GM18517 (cell line): ENCODE data around the gene NCBP2L.
A peak's percentile ranks its signal among the peaks of the same experiment; 100 is the strongest.

Source experiments
- ATAC-seq: cut with Tn5 transposase; IDR thresholded peaks from one replicate; pipeline ENCODE4 v1.9.1; 2021; ENCODE audit warnings: mild to moderate bottlenecking, moderate library complexity; ENCODE audit not compliant: unreplicated experiment

NCBP2L gene

DNA sequence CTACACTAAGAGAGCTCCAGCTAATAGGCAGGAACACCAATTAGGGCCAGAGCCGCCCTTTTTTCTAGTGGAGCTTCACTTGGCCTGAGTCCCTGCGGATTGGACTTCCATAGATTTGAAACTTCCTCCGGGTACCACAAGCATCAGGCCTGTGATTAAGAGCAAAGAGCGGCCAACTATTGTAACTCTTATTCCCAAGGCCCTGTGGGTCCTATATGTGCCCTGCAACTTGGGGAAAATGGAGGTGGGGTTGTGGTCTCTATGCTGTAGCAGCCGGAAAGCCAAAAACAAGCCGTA, at the start of gene NCBP2L:
Gene NCBP2L (plus strand): TSS at position 198 of the 297 bp plus-strand sequence. CDS start 16,488 bp downstream, outside the sequence.
- no peak for ATAC-seq

DNA sequence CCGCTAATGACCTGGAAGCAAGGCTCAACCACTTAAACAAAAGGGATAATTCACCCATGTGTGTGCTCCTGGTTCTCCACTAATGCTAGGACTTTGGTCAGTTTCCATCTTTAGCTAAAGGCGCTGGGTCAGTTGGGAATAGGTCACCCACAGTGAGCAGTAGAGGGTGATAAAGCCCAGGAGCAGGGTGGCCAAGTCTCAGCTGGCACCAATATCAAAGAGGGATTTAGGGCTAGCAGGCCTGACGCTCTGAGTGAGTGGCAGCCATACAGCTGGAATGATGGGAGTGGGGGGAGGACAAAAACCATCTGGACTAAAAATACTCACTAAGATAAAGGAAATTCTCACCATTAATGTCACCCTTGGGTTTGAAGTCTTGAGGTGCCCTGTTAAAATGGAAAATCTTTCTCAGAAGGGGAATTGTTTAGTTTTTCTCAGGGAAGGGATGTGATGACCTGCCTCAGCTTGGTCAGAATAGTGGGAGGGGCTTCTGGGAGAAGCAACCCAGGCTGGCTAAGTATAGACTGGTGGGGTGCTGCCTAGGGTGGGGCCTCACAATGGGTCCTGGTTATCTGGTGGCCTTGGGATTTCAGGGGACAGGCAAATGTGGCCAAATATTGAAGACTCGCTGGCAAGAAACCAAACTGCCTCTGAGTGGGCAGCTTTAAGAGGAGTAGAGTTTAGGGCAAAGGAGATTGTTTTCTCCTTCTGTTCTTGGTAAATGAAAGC, 49.0 kb upstream of the NCBP2L start:
- no peak for ATAC-seq

- ATAC-seq: peak; percentile 73
Observed at GRCh38 chrX:107729558-107730297, 47.8 kb upstream of the NCBP2L start.

DNA sequence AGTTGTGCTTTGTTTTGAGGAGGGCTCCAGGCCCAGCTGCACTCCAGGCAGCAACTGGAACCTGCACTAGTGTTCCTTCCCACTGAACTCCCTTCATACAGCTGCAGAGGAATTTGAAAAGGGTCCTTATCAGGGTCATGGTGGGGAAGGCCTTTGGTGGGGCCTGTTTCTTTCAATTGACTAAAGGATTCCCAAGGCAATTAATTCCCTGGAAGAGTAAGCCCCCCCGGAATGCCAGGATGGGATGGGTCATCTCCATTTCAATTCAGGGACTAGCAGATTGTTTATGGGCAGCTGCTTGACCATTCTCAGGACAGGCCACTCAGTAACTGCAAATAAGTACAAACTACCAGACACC, 47.3 kb upstream of the NCBP2L start:
- ATAC-seq: no peak

GRCh38 chrX:107730991-107731766, 46.4 kb upstream of the NCBP2L start:
- ATAC-seq: no peak

DNA sequence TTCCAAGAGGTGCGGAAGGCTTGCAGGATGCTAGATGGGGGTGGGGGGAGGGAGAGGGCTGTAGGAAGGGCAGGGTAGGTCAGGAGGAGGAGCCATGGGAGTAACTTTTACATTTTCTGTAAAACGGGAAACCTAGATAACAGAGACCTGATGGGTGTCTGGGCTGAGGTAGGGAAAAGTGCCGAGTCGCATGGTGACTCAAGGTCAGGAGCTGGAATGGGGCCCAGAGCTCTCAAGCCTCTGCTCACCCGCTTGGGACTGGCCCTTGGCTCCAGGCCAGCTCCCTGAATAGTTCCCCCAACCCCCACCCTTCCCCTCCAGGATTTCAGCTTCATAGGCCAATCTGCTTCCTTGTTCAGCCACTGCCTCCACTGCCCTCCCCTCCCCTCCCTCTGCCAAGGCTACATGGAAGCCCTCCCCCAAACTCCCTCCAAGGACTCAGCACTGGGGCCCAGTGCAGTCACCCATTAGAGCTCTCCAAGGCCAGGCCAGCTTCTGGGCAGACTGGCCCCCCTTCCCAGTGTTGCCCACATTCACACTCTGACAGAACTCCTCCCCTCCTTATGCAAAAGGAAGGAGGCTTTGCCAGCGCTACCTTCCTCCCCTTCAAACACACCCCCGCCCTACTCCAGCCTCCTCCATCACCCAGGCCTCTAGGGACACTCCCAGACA, 45.6 kb upstream of the NCBP2L start:
- ATAC-seq: no peak

GRCh38 chrX:107733686-107734085, 43.8 kb upstream of the NCBP2L start:
- no peak for ATAC-seq

DNA sequence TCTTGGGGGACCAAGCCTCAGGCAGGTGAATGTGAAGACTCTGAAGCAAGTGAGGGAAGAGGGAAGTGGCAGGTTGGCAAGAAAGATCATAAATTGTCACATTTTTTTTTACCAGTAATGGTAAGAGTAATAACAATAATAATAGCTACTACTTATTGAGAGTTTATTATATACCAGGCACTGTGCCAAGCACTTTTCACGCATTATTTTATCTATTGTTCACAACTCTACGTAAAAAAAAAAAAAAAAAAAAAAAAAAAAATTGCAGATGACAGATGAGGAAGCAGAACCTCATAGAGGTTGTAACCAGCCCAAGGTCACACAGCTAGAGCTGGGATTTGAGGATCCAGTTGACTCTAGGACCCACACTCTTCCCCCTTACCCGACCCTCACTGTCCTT, 42.9 kb upstream of the NCBP2L start:
- ATAC-seq: no peak

GRCh38 chrX:107736781-107737531, 40.6 kb upstream of the NCBP2L start:
- ATAC-seq: no peak

DNA sequence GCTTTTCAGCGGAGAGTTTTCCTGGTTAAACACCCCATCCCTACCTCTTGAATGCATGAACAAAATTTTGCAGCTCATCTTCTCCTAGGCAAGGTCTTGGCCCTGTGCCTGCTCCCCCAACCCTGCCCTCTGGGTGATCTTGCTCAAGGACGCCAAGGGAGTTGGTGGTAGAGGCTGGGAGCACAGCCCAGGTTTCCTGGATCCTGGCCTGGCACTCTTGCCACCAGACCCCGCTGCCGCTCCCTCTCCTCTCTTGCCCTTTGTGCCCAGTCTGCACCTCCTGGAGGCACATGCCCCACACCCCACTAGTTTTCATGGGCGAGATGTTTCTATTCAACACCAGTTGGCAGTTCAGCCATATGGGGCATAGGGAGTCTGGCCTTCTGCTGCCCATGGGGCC, 39.3 kb upstream of the NCBP2L start:
- no peak for ATAC-seq

- ATAC-seq: no peak
Observed at GRCh38 chrX:107738768-107739167, 38.8 kb upstream of the NCBP2L start.

DNA sequence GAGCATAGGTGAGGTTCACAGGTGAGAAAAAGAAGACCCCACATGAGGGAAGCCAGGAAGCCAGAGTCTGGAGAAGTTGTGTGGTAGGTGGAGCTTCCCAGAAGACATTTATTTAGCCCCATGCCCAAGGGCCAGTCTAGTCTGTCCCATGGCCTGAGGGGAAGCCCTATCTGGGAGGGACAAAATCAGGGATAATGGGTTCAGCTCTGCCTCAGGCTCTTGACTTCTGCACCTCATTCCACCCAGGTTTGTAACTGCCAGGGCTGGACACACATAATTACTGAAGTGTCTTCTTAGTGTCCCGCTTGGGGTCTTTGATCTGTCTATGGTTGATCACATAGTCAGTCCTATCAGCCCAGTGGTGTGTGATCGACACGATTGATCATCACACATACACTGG, 38.0 kb upstream of the NCBP2L start:
- no peak for ATAC-seq

GRCh38 chrX:107741404-107741790, 36.1 kb upstream of the NCBP2L start:
- ATAC-seq: peak; percentile 35

DNA sequence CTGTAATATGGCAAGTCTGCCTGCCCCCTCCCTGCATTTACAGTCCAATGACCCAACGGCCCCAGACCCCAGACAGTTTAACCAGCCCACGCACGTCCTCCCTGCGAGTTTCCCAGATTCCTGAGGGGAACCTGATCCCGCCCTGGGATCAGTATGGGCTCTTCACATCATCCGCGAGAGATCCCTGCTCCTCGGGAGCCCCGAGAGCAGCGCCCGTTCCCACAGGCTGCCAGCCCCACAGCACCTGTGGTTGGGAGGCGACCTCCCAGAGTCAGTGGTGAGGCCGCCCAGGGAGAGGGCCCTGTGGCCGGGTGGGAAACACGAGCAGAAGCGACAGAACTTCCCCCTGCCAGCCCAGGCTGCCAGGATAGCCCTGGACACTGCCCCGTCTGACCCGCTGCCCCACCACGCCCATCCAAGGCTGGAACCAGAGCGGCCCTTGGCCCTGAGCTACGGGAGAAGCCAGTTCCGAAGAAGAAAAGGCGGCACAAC, 34.8 kb upstream of the NCBP2L start:
- no peak for ATAC-seq

DNA sequence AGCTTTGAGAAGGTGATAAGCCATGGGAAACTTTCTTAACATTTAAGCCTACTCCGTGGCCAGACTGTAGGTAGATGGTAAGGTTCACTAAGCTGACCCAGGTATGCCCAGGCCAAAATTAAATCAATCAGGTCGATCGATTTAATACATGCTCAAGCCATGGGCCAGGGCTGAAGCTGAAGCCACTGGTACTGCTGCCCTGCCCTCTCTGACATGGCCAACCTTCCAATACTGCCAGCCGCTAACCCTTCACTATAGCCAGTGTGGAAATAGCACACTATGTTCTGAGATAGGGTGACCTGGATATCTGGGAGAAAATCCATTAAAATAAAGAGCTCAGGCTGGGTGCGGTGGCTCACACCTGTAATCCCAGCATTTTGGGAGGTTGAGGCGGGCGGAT, 33.5 kb upstream of the NCBP2L start:
- no peak for ATAC-seq

- no peak for ATAC-seq
Observed at GRCh38 chrX:107744868-107745267, 32.7 kb upstream of the NCBP2L start.

GRCh38 chrX:107747596-107748161, 29.9 kb upstream of the NCBP2L start:
- no peak for ATAC-seq

- ATAC-seq: no peak
Observed at GRCh38 chrX:107748506-107748905, 29.0 kb upstream of the NCBP2L start.

- ATAC-seq: no peak
Observed at GRCh38 chrX:107750263-107750662, 27.3 kb upstream of the NCBP2L start.

GRCh38 chrX:107750861-107751445, 26.6 kb upstream of the NCBP2L start:
- no peak for ATAC-seq
